ENCODE results near the gene SDCCAG8. TPM values are rescaled to one million over a fixed set of nuclear protein-coding genes. Genes with fewer than 3 reads are reported as not detected.

Gene SDCCAG8
- total and polyA plus RNA-seq, 2 of the 8 experiments (the other 6 are each of a cell fraction or from before 2014, with no cell fraction given): 15.6 to 21.0 TPM

DNA sequence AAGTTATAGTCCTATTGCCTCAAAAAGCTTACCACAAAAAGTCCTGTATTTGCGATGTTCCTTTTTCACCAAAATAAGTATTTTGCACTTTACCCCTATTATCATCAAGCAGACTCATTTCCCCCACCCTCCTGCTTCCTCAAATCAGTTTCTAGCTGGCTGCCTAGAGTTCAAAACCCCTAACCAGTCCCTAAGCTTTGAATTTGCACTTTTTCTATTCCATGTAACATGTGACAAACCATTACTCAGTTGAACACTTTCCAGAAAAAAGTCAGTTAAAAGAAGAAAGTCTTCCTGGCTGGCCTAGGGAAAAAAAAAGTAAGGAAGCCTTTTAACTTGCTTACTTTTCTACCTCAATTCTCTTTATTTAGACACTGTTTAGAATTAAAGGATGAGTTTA, 8.9 kb upstream of the SDCCAG8 start (continued):
- no peak for TF ChIP-seq ZNF274 (IDR thresholded peaks at IDR 0.05; ENCODE audit: borderline replicate concordance, extremely low read depth, low read length)
- no peak for TF ChIP-seq SIX5 (IDR thresholded peaks at IDR 0.05; ENCODE audit: low read depth, low read length)
- TF ChIP-seq CEBPB (IDR thresholded peaks at IDR 0.05; ENCODE audit: low read depth, low read length): no peak
- TF ChIP-seq SRF (IDR thresholded peaks at IDR 0.05; ENCODE audit: low read depth, low read length): no peak

Measured in H1 (cell line).